HG02970 (cell line): ENCODE measurements around the gene NUMBL.
"Not testable (repeated sequence)": the region's sequence is repeated elsewhere in the genome, so short reads cannot be mapped to it uniquely, and the experiment has no call there.

ENCODE experiments used
- ATAC-seq: cut with Tn5 transposase; IDR thresholded peaks from one replicate; pipeline ENCODE4 v1.9.1; 2021; ENCODE audit warnings: mild to moderate bottlenecking, moderate library complexity, moderate number of reproducible peaks; ENCODE audit not compliant: unreplicated experiment, low FRiP score

The NUMBL gene

GRCh38 chr19:40639638-40639982 is 50.8 kb downstream of the NUMBL start:
- ATAC-seq: no peak

GRCh38 chr19:40638327-40638726 is 52.1 kb downstream of the NUMBL start:
- no peak for ATAC-seq

- no peak for ATAC-seq
Observed at GRCh38 chr19:40633207-40633606, 57.2 kb downstream of the NUMBL start.

- no peak for ATAC-seq
Observed at GRCh38 chr19:40632311-40633036, 58.0 kb downstream of the NUMBL start.

GRCh38 chr19:40630571-40631160 is 59.8 kb downstream of the NUMBL start:
- ATAC-seq: no peak

- ATAC-seq: no peak
Observed at GRCh38 chr19:40629346-40629745, 61.1 kb downstream of the NUMBL start.

- no peak for ATAC-seq
Observed at GRCh38 chr19:40627486-40628279, 62.8 kb downstream of the NUMBL start.

- no peak for ATAC-seq
Observed at GRCh38 chr19:40626918-40627317, 63.5 kb downstream of the NUMBL start.

- ATAC-seq: no peak
Observed at GRCh38 chr19:40625406-40626120, 64.9 kb downstream of the NUMBL start.

GRCh38 chr19:40624369-40625153 is 65.9 kb downstream of the NUMBL start:
- not testable (repeated sequence) for ATAC-seq

GRCh38 chr19:40623403-40624251 is 66.8 kb downstream of the NUMBL start:
- ATAC-seq: no peak

- no peak for ATAC-seq
Observed at GRCh38 chr19:40622773-40623075, 67.7 kb downstream of the NUMBL start.

- ATAC-seq: no peak
Observed at GRCh38 chr19:40621966-40622772, 68.3 kb downstream of the NUMBL start.

- ATAC-seq: no peak
Observed at GRCh38 chr19:40621283-40621682, 69.2 kb downstream of the NUMBL start.

GRCh38 chr19:40620161-40620485 is 70.3 kb downstream of the NUMBL start:
- no peak for ATAC-seq

GRCh38 chr19:40619333-40620160 is 70.9 kb downstream of the NUMBL start:
- ATAC-seq: no peak

GRCh38 chr19:40617961-40618360 is 72.5 kb downstream of the NUMBL start:
- ATAC-seq: no peak

GRCh38 chr19:40616941-40617340 is 73.5 kb downstream of the NUMBL start:
- no peak for ATAC-seq
